DND-41 (cell line): Measurements from ENCODE around the gene HYCC1.

Experiments used
- EZH2 ChIP-seq: IDR thresholded peaks from 3 replicates; pipeline ENCODE4 v1.6.1; 2012; ENCODE audit warnings: borderline replicate concordance, low read depth, mild to moderate bottlenecking, moderate library complexity, low read length, inconsistent platforms; ENCODE audit not compliant: severe bottlenecking
- TF ChIP-seq, protein P1 (sequence below): IDR thresholded peaks from 2 replicates; pipeline ENCODE4 v1.5.1; 2012; ENCODE audit warnings: borderline replicate concordance, low read length, moderate library complexity, mild to moderate bottlenecking; ENCODE audit not compliant: poor library complexity, severe bottlenecking; ENCODE audit errors: extremely low read depth

DNA sequence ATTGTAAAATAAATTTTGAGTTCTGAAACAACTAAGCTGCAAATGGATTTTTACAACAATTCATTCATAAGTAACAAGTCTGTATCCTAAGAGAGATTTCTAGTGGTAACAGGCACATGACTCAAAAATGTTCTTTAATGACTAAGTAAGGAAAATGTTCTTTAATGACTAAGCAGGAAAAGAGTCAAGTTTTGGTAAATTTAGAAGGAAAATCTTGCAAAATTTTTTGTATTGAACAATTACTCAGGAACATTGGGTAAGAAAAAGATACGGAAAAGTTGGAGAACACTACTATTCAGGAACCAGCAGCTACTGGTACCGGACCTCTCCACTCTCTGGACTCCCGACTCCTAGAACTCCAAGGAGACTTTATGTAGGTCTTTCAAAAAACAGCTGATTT lies 33.5 kb downstream of the HYCC1 start:
- TF ChIP-seq, protein P1, sequence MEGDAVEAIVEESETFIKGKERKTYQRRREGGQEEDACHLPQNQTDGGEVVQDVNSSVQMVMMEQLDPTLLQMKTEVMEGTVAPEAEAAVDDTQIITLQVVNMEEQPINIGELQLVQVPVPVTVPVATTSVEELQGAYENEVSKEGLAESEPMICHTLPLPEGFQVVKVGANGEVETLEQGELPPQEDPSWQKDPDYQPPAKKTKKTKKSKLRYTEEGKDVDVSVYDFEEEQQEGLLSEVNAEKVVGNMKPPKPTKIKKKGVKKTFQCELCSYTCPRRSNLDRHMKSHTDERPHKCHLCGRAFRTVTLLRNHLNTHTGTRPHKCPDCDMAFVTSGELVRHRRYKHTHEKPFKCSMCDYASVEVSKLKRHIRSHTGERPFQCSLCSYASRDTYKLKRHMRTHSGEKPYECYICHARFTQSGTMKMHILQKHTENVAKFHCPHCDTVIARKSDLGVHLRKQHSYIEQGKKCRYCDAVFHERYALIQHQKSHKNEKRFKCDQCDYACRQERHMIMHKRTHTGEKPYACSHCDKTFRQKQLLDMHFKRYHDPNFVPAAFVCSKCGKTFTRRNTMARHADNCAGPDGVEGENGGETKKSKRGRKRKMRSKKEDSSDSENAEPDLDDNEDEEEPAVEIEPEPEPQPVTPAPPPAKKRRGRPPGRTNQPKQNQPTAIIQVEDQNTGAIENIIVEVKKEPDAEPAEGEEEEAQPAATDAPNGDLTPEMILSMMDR: no peak
- TF ChIP-seq EZH2: no peak
